Upper lobe of left lung (tissue), 6 donors: Measurements from ENCODE around the gene NUP93. TPM values are rescaled to one million over a fixed set of nuclear protein-coding genes. Genes with fewer than 3 reads are reported as not detected.
A peak's percentile ranks its signal among the peaks of the same experiment; 100 is the strongest.

Source experiments
- ATAC-seq, 2 donors: fragments of 200-7000 bp; cut with Tn5 transposase; one replicate each; pipeline ENCODE4 v1.9.1; 2022; ENCODE audit warnings: mild to moderate bottlenecking in 2 of 2, moderate library complexity in 2 of 2; ENCODE audit not compliant: low FRiP score in 2 of 2
- DNase-seq, 2 donors: peaks; one replicate each; pipeline ENCODE4 v3.0.0-alpha.2; 2019 to 2020
- H3K27ac ChIP-seq, 4 donors: fragments of 200-600 bp; sonication (generic); one replicate each; pipeline ENCODE4 v1.5.1; 2016 to 2019
- H3K27me3 ChIP-seq, 4 donors: fragments of 200-600 bp; sonication (generic); one replicate each; pipeline ENCODE4 v1.5.1; 2017 to 2019
- H3K36me3 ChIP-seq, 4 donors: fragments of 200-600 bp; sonication (generic); one replicate each; pipeline ENCODE4 v1.5.1; 2016 to 2019
- H3K4me1 ChIP-seq, 4 donors: fragments of 200-600 bp; sonication (generic); one replicate each; pipeline ENCODE4 v1.5.1; 2018 to 2019
- H3K4me3 ChIP-seq, 4 donors: fragments of 200-600 bp; sonication (generic); one replicate each; pipeline ENCODE4 v1.5.1; 2017 to 2019; ENCODE audit warnings: mild to moderate bottlenecking in 2 of 4, moderate library complexity in 1 of 4
- H3K9me3 ChIP-seq, 4 donors: fragments of 200-600 bp; sonication (generic); one replicate each; pipeline ENCODE4 v1.5.1; 2018 to 2019
- CTCF ChIP-seq, 6 experiments: fragments of 450-650 bp in 4 of 6; fragments of 200-600 bp in 2 of 6; sonication (generic) in 2 of 6; IDR thresholded peaks; one replicate each; pipeline ENCODE4 v1.5.1; 2016 to 2019; ENCODE audit warnings: antibody characterized with exemption in 6 of 6
- EP300 ChIP-seq, 4 donors: sonication (generic); formaldehyde crosslinking; IDR thresholded peaks; one replicate each; pipeline ENCODE4 v1.5.1; 2017; ENCODE audit warnings: antibody characterized with exemption in 4 of 4, control low read depth in 2 of 4
- POLR2A ChIP-seq, 4 donors: fragments of 450-650 bp; IDR thresholded peaks; one replicate each; pipeline ENCODE4 v1.5.1; 2016 to 2017; ENCODE audit warnings: antibody characterized with exemption in 4 of 4, mild to moderate bottlenecking in 2 of 4
- POLR2AphosphoS5 ChIP-seq, 2 donors: sonication (generic); formaldehyde crosslinking; IDR thresholded peaks; one replicate each; pipeline ENCODE4 v1.5.1; 2017; ENCODE audit warnings: antibody characterized with exemption in 2 of 2
- WGBS, 2 donors: methylation state at CpG; one replicate each; pipeline ENCODE4 v1.1.5; 2017 to 2018; 5-methylcytosine and 5-hydroxymethylcytosine counted together
- total RNA-seq, 6 donors: library from RNA; depleted of rRNA in 4 of 6; stranded (reverse); fragments of >200 nt in 4 of 6; gene quantifications; one replicate each; pipeline versions ENCODE4 v1.1.0 to v1.2.1, GENCODE V29; 2016 to 2021
- donor health status: DM: no; HTN: no; CAD: no; lungs with moderate emphysema.
- donor health status: DM: no; HTN: yes; CAD: no; lungs with severe emphysema.

The NUP93 gene
- total RNA-seq, 6 donors from 2014 or later = 30.9 to 57.3 (median 45.3) TPM

GRCh38 chr16:56841659-56842058 is 111.7 kb downstream of the NUP93 start:
- peaks cover 3 to 72% (median 29%) of the 10 kb centered on the region in 4 donors for H3K36me3 ChIP-seq
- DNase-seq (no peak), ATAC-seq (peak; percentile 16 to 21)
- no peak for TF ChIP-seq POLR2A (IDR thresholded peaks at IDR 0.05)
- TF ChIP-seq EP300 (IDR thresholded peaks at IDR 0.05) = no peak
- no peak for TF ChIP-seq POLR2AphosphoS5 (IDR thresholded peaks at IDR 0.05)
- no peak for TF ChIP-seq CTCF (IDR thresholded peaks at IDR 0.05)
- H3K4me1 ChIP-seq = peaks cover 0 to 7% (median 1%) of the 10 kb centered on the region in 4 donors
- WGBS, 2 donors = 82 to 94% methylated on average over 10 of the region's 10 CpGs
- H3K27ac ChIP-seq = peak overlapping the region in 1 of 4 donors; percentile 11
- no peaks in the 10 kb centered on the region for H3K27me3 ChIP-seq
- no peaks in the 10 kb centered on the region for H3K9me3 ChIP-seq
- no peak overlapping the region for H3K4me3 ChIP-seq

- Histone ChIP-seq H3K4me1 (peaks cover 0 to 7% (median 0%) of the 10 kb centered on the region in 4 donors), H3K4me3 (no peak overlapping the region), H3K27ac (no peak overlapping the region), H3K9me3 (no peaks in the 10 kb centered on the region), H3K36me3 (peaks cover 3 to 67% (median 28%) of the 10 kb centered on the region in 4 donors), H3K27me3 (no peaks in the 10 kb centered on the region)
- DNase-seq (no peak), ATAC-seq (no peak)
- TF ChIP-seq EP300 (IDR thresholded peaks at IDR 0.05) = no peak
- TF ChIP-seq POLR2A (IDR thresholded peaks at IDR 0.05) = no peak
- no peak for TF ChIP-seq CTCF (IDR thresholded peaks at IDR 0.05)
- TF ChIP-seq POLR2AphosphoS5 (IDR thresholded peaks at IDR 0.05) = no peak
Observed at GRCh38 chr16:56842133-56842532, 112.2 kb downstream of the NUP93 start.

GRCh38 chr16:56844056-56844455 is 114.1 kb downstream of the NUP93 start:
- Histone ChIP-seq H3K27me3 (no peaks in the 10 kb centered on the region), H3K9me3 (no peaks in the 10 kb centered on the region), H3K4me1 (peaks cover 5 to 21% (median 10%) of the 10 kb centered on the region in 4 donors), H3K36me3 (peaks cover 3 to 49% (median 24%) of the 10 kb centered on the region in 4 donors), H3K27ac (no peak overlapping the region), H3K4me3 (no peak overlapping the region)
- no peak for ATAC-seq
- 75 to 87% methylated on average over 6 of the region's 6 CpGs for WGBS, 2 donors
- TF ChIP-seq POLR2A (IDR thresholded peaks at IDR 0.05) = no peak
- no peak for DNase-seq

- no peak overlapping the region for H3K4me3 ChIP-seq
- TF ChIP-seq CTCF (IDR thresholded peaks at IDR 0.05) = no peak
- peaks cover 3 to 28% (median 16%) of the 10 kb centered on the region in 4 donors for H3K36me3 ChIP-seq
- H3K4me1 ChIP-seq = peaks cover 8 to 21% (median 16%) of the 10 kb centered on the region in 4 donors
- ATAC-seq = peak in 1 of 2 donors; percentile 29
- no peaks in the 10 kb centered on the region for H3K27me3 ChIP-seq
- 53 to 63% methylated on average over 9 of the region's 9 CpGs for whole genome bisulfite sequencing, 2 donors
- H3K9me3 ChIP-seq = no peaks in the 10 kb centered on the region
- H3K27ac ChIP-seq = peak overlapping the region; percentile 8 to 44 (median 34)
- no peak for DNase-seq
Observed at GRCh38 chr16:56847173-56847910, 117.4 kb downstream of the NUP93 start.

- Histone ChIP-seq H3K9me3 (no peaks in the 10 kb centered on the region), H3K36me3 (peaks cover 0 to 19% (median 10%) of the 10 kb centered on the region in 4 donors), H3K4me1 (peaks cover 8 to 21% (median 16%) of the 10 kb centered on the region in 4 donors), H3K27me3 (no peaks in the 10 kb centered on the region), H3K4me3 (no peak overlapping the region), H3K27ac (peak overlapping the region; percentile 42 to 54 (median 44))
- peak in 1 of 2 donors; percentile 62 for DNase-seq
- peak in 1 of 2 donors; percentile 54 for ATAC-seq
- WGBS, 2 donors = 50 to 61% methylated on average over 11 of the region's 11 CpGs
- TF ChIP-seq EP300 (IDR thresholded peaks at IDR 0.05) (no peak), POLR2A (IDR thresholded peaks at IDR 0.05) (peak in 1 of 4 donors; percentile 22), POLR2AphosphoS5 (IDR thresholded peaks at IDR 0.05) (no peak)
Observed at GRCh38 chr16:56848029-56848936, 118.4 kb downstream of the NUP93 start.
